H1 (cell line): ENCODE data around the gene MRPL16. TPM values are rescaled to one million over a fixed set of nuclear protein-coding genes. Genes with fewer than 3 reads are reported as not detected.

ENCODE experiments used
- CTCF ChIA-PET: fragments of 300-600 bp; sonication (Branson Sonifier 250); formaldehyde crosslinking; loops from one replicate; lab custom pipeline; 2021; ENCODE audit not compliant: partially characterized antibody; lab: Charles Lee
- POLR2A ChIA-PET: fragments of 300-600 bp; sonication (Branson Sonifier 250); formaldehyde crosslinking; loops from one replicate; lab custom pipeline; 2021; ENCODE audit warnings: inconsistent platforms; ENCODE audit not compliant: partially characterized antibody; lab: Charles Lee
- DNase-seq, 2 experiments: peaks; one replicate each; pipeline versions ENCODE4 v3.0.0 to v3.0.0-alpha.2; 2010 to 2022; ENCODE audit warnings: low spot score in 2 of 2, low read depth in 1 of 2, mixed read lengths in 1 of 2
- FAIRE-seq: peaks from 2 replicates; lab custom pipeline; 2011; peaks lifted over from hg19 to GRCh38; lab: Jason Lieb, UNC
- H2AFZ ChIP-seq: 2 replicates; pipeline ENCODE4 v1.8.1; 2012; ENCODE audit warnings: low read length, inconsistent platforms
- H2AK5ac ChIP-seq: 2 replicates; pipeline ENCODE4 v1.6.1; 2013; ENCODE audit warnings: low read depth, low read length
- H2BK120ac ChIP-seq: replicated peaks from 2 replicates; pipeline ENCODE3; 2013; ENCODE audit warnings: low read depth, low read length, inconsistent platforms
- H2BK12ac ChIP-seq: 2 replicates; pipeline ENCODE4 v1.6.1; 2013; ENCODE audit warnings: low read depth, low read length
- H2BK15ac ChIP-seq: 2 replicates; pipeline ENCODE4 v1.6.1; 2013; ENCODE audit warnings: low read length
- H2BK20ac ChIP-seq: 2 replicates; pipeline ENCODE4 v1.6.1; 2013; ENCODE audit warnings: low read length
- H2BK5ac ChIP-seq: 2 replicates; pipeline ENCODE4 v1.6.1; 2013; ENCODE audit warnings: low read depth, low read length
- H3K14ac ChIP-seq: 2 replicates; pipeline ENCODE4 v1.6.1; 2013; ENCODE audit warnings: inconsistent platforms; ENCODE audit not compliant: insufficient read length
- H3K18ac ChIP-seq: 2 replicates; pipeline ENCODE4 v1.6.1; 2013; ENCODE audit warnings: low read length; ENCODE audit errors: extremely low read depth
- H3K23ac ChIP-seq: 2 replicates; pipeline ENCODE4 v1.6.1; 2013; ENCODE audit warnings: inconsistent platforms; ENCODE audit not compliant: insufficient read length
- H3K23me2 ChIP-seq: 2 replicates; pipeline ENCODE4 v1.6.1; 2013; ENCODE audit warnings: low read depth, low read length
- H3K27ac ChIP-seq: 2 replicates; pipeline ENCODE4 v1.6.1; 2011; ENCODE audit warnings: low read depth, low read length, inconsistent platforms
- H3K27me3 ChIP-seq, 4 experiments: replicated peaks in 1 of 4; 1 replicate in 1 of 4; 2 replicates in 3 of 4; pipeline versions ENCODE4 v1.6.1 to v1.8.1; 2011 to 2013; ENCODE audit warnings: low read length in 3 of 4, mild to moderate bottlenecking in 3 of 4, inconsistent platforms in 2 of 4, mixed read lengths in 2 of 4, moderate library complexity in 1 of 4; ENCODE audit not compliant: control insufficient read depth in 3 of 4, insufficient read depth in 3 of 4; ENCODE audit errors: extremely low read depth in 1 of 4
- H3K36me3 ChIP-seq, 4 experiments: 2 replicates each; pipeline versions ENCODE4 v1.6.1 to v1.8.1; 2011 to 2013; ENCODE audit warnings: mild to moderate bottlenecking in 4 of 4, low read length in 3 of 4, moderate library complexity in 2 of 4, control low read depth in 1 of 4, inconsistent platforms in 1 of 4; ENCODE audit not compliant: insufficient read depth in 4 of 4, control insufficient read depth in 2 of 4
- H3K4ac ChIP-seq: replicated peaks from 2 replicates; pipeline ENCODE3; 2013; ENCODE audit warnings: low read length, low read depth, mixed read lengths, inconsistent platforms; ENCODE audit not compliant: insufficient read length
- H3K4me1 ChIP-seq, 4 experiments: replicated peaks in 1 of 4; 1 replicate in 1 of 4; 2 replicates in 3 of 4; pipeline versions ENCODE4 v1.6.1 to v1.8.1; 2011 to 2013; ENCODE audit warnings: low read length in 3 of 4, inconsistent platforms in 2 of 4, mixed read lengths in 1 of 4; ENCODE audit not compliant: insufficient read depth in 4 of 4, control insufficient read depth in 3 of 4
- H3K4me2 ChIP-seq, 2 experiments: 2 replicates each; pipeline versions ENCODE4 v1.6.1 to v1.8.1; 2011 to 2013; ENCODE audit warnings: low read depth in 2 of 2, low read length in 2 of 2, control low read depth in 1 of 2, inconsistent platforms in 1 of 2, mild to moderate bottlenecking in 1 of 2; ENCODE audit not compliant: insufficient read depth in 1 of 2
- H3K4me3 ChIP-seq, 4 experiments: fragments of 200-600, 300-600 bp in 1 of 4; sonication (generic), shearing (Covaris generic), sonication (Bioruptor Twin) in 1 of 4; 2 replicates each; pipeline versions ENCODE4 v1.5.1 to v1.8.1; 2011 to 2016; ENCODE audit warnings: low read length in 4 of 4, low read depth in 3 of 4, control low read depth in 2 of 4, inconsistent platforms in 2 of 4, mild to moderate bottlenecking in 2 of 4, mixed read lengths in 1 of 4, moderate library complexity in 1 of 4; ENCODE audit not compliant: insufficient read depth in 2 of 4; ENCODE audit errors: extremely low read depth in 1 of 4
- H3K56ac ChIP-seq: replicated peaks from 2 replicates; pipeline ENCODE3; 2013; ENCODE audit warnings: low read depth, mild to moderate bottlenecking, mixed read lengths, low read length, inconsistent platforms; ENCODE audit not compliant: insufficient read length
- H3K79me1 ChIP-seq: 2 replicates; pipeline ENCODE4 v1.6.1; 2013; ENCODE audit warnings: low read depth, low read length, control low read depth
- H3K79me2 ChIP-seq, 2 experiments: 2 replicates each; pipeline versions ENCODE4 v1.6.1 to v1.8.1; 2012 to 2013; ENCODE audit warnings: low read length in 2 of 2, mild to moderate bottlenecking in 2 of 2, inconsistent platforms in 1 of 2; ENCODE audit not compliant: insufficient read depth in 2 of 2, control insufficient read depth in 1 of 2
- H3K9ac ChIP-seq, 4 experiments: replicated peaks in 1 of 4; 1 replicate in 1 of 4; 2 replicates in 3 of 4; pipeline versions ENCODE4 v1.6.1 to v1.8.1; 2011 to 2013; ENCODE audit warnings: low read depth in 3 of 4, low read length in 3 of 4, control low read depth in 2 of 4, mild to moderate bottlenecking in 2 of 4, moderate library complexity in 2 of 4, inconsistent platforms in 1 of 4; ENCODE audit errors: extremely low read depth in 1 of 4
- H3K9me3 ChIP-seq, 2 experiments: 2 replicates each; pipeline versions ENCODE4 v1.6.1 to v1.8.1; 2012 to 2013; ENCODE audit warnings: mild to moderate bottlenecking in 2 of 2, moderate library complexity in 2 of 2, control low read depth in 1 of 2, inconsistent platforms in 1 of 2, low read depth in 1 of 2, low read length in 1 of 2, mixed read lengths in 1 of 2; ENCODE audit not compliant: insufficient read depth in 2 of 2
- H4K20me1 ChIP-seq, 2 experiments: replicated peaks in 1 of 2; 2 replicates each; pipeline versions ENCODE3 to v1.8.1; 2011 to 2013; ENCODE audit warnings: inconsistent platforms in 2 of 2, low read length in 2 of 2, mild to moderate bottlenecking in 1 of 2; ENCODE audit not compliant: insufficient read depth in 2 of 2, control insufficient read depth in 1 of 2
- H4K5ac ChIP-seq: 2 replicates; pipeline ENCODE4 v1.6.1; 2013; ENCODE audit warnings: low read length, low read depth, mixed read lengths, inconsistent platforms; ENCODE audit not compliant: insufficient read length
- H4K8ac ChIP-seq: 2 replicates; pipeline ENCODE4 v1.8.0; 2013; ENCODE audit warnings: mild to moderate bottlenecking, moderate library complexity, low read length, inconsistent platforms; ENCODE audit not compliant: insufficient read depth; ENCODE audit errors: extremely low read depth
- H4K91ac ChIP-seq: replicated peaks from 2 replicates; pipeline ENCODE3; 2013; ENCODE audit warnings: low read length, mixed read lengths, inconsistent platforms; ENCODE audit not compliant: insufficient read length
- CTCF ChIP-seq, 3 experiments: IDR thresholded peaks; 1 replicate in 2 of 3; 2 replicates in 1 of 3; pipeline versions ENCODE4 v1.5.1 to v1.6.1; 2011; ENCODE audit warnings: low read length in 3 of 3, mild to moderate bottlenecking in 3 of 3, inconsistent platforms in 2 of 3, low read depth in 1 of 3, moderate library complexity in 1 of 3; ENCODE audit not compliant: insufficient read depth in 1 of 3; ENCODE audit errors: control extremely low read depth in 1 of 3
- WGBS, 2 experiments: shearing (Covaris generic) in 1 of 2; methylation state at CpG; one replicate each; pipeline versions ENCODE4 v1.1.6 to v1.1.7; 2013 to 2015; ENCODE audit warnings: low lambda C conversion rate in 2 of 2, mixed read lengths in 2 of 2, inconsistent platforms in 1 of 2, low coverage in 1 of 2, missing lambda C conversion rate in 1 of 2; ENCODE audit not compliant: insufficient replicate concordance in 2 of 2, insufficient coverage in 1 of 2, insufficient read length in 1 of 2; ENCODE audit errors: extremely low coverage in 1 of 2, missing lambda C conversion rate in 1 of 2; 5-methylcytosine and 5-hydroxymethylcytosine counted together
- polyA plus RNA-seq, 7 experiments: library from polyadenylated mRNA; depleted of rRNA in 3 of 7; stranded (reverse) in 5 of 7; unstranded in 2 of 7; fragments of >200 nt in 5 of 7; fragments of 200-250 nt in 2 of 7; gene quantifications; 1 replicate in 5 of 7; 2 replicates in 1 of 7; 4 replicates in 1 of 7; pipeline versions ENCODE4 v1.2.1 to v1.2.3, GENCODE V29; 2011 to 2013; ENCODE audit warnings: missing spikeins in 2 of 7, mixed read lengths in 2 of 7
- total RNA-seq: library from RNA; stranded (reverse); fragmentation: NEBNext Ultra II Directional; extraction: Animal tissue kit (Norgen Biotek cat#: 25700); gene quantifications from 2 replicates; pipeline ENCODE4 v1.2.1, GENCODE V29; 2021

Gene MRPL16
- total and polyA plus RNA-seq, 2 of the 8 experiments (the other 6 are each of a cell fraction or from before 2014, with no cell fraction given): 69.2 to 79.8 TPM

DNA sequence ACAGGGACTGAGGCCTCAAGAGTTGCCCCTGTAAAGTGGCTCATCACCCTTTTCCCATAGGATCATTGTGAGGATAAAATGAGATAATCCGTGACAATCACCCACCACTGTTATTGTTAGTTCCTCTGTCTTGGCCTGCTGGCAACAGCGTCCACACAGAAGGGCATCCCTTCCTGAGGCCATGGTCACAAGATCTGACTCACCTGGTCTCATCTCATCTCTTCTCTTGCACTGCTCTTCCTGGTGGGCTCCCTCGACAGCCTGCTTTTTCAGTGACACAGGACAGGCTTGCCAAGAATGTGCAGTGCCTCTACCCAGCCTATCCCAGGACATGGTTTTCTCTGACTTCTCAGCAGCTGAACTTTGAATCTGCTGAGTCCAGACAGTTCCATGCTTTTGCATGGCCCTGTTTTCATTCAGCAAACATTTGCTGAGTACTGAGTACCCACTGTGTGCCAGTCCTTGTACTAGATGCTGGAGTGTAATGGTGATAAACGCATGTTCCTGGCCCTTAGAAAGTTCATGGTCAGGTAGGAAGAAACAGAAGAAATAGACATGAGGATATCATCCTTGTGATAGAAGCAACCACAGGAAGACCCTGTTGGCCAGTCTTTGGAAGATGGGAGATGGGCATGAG, 52.1 kb downstream of the MRPL16 start:
- no peaks in the 10 kb centered on the region for H3K9me3 ChIP-seq
- no peak overlapping the region for H3K14ac ChIP-seq
- ChIA-PET POLR2A (no interaction called here), CTCF (interaction anchor here (1.0 kb wide), 1 partner anchor 43 kb away, joined by 3 read pairs; no protein-coding TSS in a partner anchor)
- no peak overlapping the region for H3K4ac ChIP-seq
- no peak overlapping the region for H2BK15ac ChIP-seq
- H2AFZ ChIP-seq: no peak overlapping the region
- no peak overlapping the region for H4K91ac ChIP-seq
- H2BK120ac ChIP-seq: no peak overlapping the region
- H3K4me3 ChIP-seq: no peak overlapping the region
- peak overlapping the region in 1 of 2 experiments; percentile 18; a peak in 1 of 4 replicates for H3K4me2 ChIP-seq
- H3K36me3 ChIP-seq: no peaks in the 10 kb centered on the region
- H3K56ac ChIP-seq: no peak overlapping the region
- FAIRE-seq (no peak), DNase-seq (no peak)
- H3K79me2 ChIP-seq: peaks cover 36 to 77% of the 10 kb centered on the region in 2 experiments
- no peak overlapping the region for H3K27ac ChIP-seq
- H4K5ac ChIP-seq: no peak overlapping the region
- H3K9ac ChIP-seq: no peak overlapping the region
- peaks cover 10 to 24% of the 10 kb centered on the region in 2 experiments for H4K20me1 ChIP-seq
- peaks cover 0 to 6% (median 0%) of the 10 kb centered on the region in 4 experiments; a peak in 1 of 7 replicates for H3K27me3 ChIP-seq
- 86% methylated on average over 4 of the region's 4 CpGs; no CpG with 5 or more reads in 1 of the 2 experiments for WGBS, 2 experiments
- no peak overlapping the region for H3K18ac ChIP-seq
- H4K8ac ChIP-seq: no peak overlapping the region
- H2BK12ac ChIP-seq: no peak overlapping the region
- no peak overlapping the region for H2AK5ac ChIP-seq
- no peak overlapping the region for H2BK5ac ChIP-seq
- H3K79me1 ChIP-seq: peaks cover 34% of the 10 kb centered on the region
- H2BK20ac ChIP-seq: no peak overlapping the region
- H3K23me2 ChIP-seq: peaks cover 10% of the 10 kb centered on the region; the same call in 1 of the 2 replicates
- peaks cover 2 to 11% (median 7%) of the 10 kb centered on the region in 4 experiments; a peak in 6 of 7 replicates for H3K4me1 ChIP-seq
- H3K23ac ChIP-seq: no peak overlapping the region
- no peak for TF ChIP-seq CTCF (IDR thresholded peaks at IDR 0.05; ENCODE audit: control extremely low read depth in 1 of 3, insufficient read depth in 1 of 3, low read depth in 1 of 3, low read length in 3 of 3)
